ENCODE results near the gene C16orf46. TPM values are rescaled to one million over a fixed set of nuclear protein-coding genes. Genes with fewer than 3 reads are reported as not detected.

C16orf46 gene
- total and polyA plus RNA-seq, 4 donors = 0.08 to 1.4 (median 0.45) TPM

GRCh38 chr16:81071805-81072204 lies 5.2 kb downstream of the C16orf46 start:
- Histone ChIP-seq H3K9ac (ENCODE audit: low read depth in 1 of 2, low read length in 2 of 2) (no peak overlapping the region), H3K9me3 (ENCODE audit: control insufficient read depth in 4 of 4, low read length in 3 of 4) (no peaks in the 10 kb centered on the region), H3K4me3 (ENCODE audit: low read depth in 1 of 3, low read length in 3 of 3) (no peak overlapping the region), H3K4me1 (ENCODE audit: control insufficient read depth in 4 of 4, insufficient read depth in 4 of 4, low read length in 3 of 4) (peaks cover 0 to 3% (median 1%) of the 10 kb centered on the region in 4 donors), H3K27ac (ENCODE audit: low read depth in 1 of 2, low read length in 2 of 2) (no peak overlapping the region), H3K27me3 (ENCODE audit: control insufficient read depth in 4 of 4, insufficient read depth in 4 of 4, low read length in 3 of 4) (no peaks in the 10 kb centered on the region), H3K36me3 (ENCODE audit: control insufficient read depth in 4 of 4, insufficient read depth in 3 of 4, low read depth in 1 of 4, low read length in 3 of 4) (no peaks in the 10 kb centered on the region)
- no peak for DNase-seq (ENCODE audit: low spot score)
- WGBS = 90% methylated on average over 4 of the region's 4 CpGs
- TF ChIP-seq HNF4A (conservative IDR thresholded peaks at IDR 0.05) = no peak
- no peak for TF ChIP-seq NR2F2 (IDR thresholded peaks at IDR 0.05)
- no peak for TF ChIP-seq FOXA1 (IDR thresholded peaks at IDR 0.05)
- no peak for TF ChIP-seq MAX (IDR thresholded peaks at IDR 0.05)
- TF ChIP-seq RAD21 (IDR thresholded peaks at IDR 0.05) = no peak
- TF ChIP-seq EGR1 (IDR thresholded peaks at IDR 0.05; ENCODE audit: low read depth in 2 of 2) = no peak
- TF ChIP-seq ZBTB33 (IDR thresholded peaks at IDR 0.05) = no peak
- TF ChIP-seq ATF3 (IDR thresholded peaks at IDR 0.05) = no peak
- TF ChIP-seq RXRA (IDR thresholded peaks at IDR 0.05) = no peak
- no peak for TF ChIP-seq SP1 (IDR thresholded peaks at IDR 0.05)
- TF ChIP-seq JUND (IDR thresholded peaks at IDR 0.05) = no peak

- Histone ChIP-seq H3K9ac (ENCODE audit: low read depth in 1 of 2, low read length in 2 of 2) (no peak overlapping the region), H3K9me3 (ENCODE audit: control insufficient read depth in 4 of 4, low read length in 3 of 4) (no peaks in the 10 kb centered on the region), H3K27ac (ENCODE audit: low read depth in 1 of 2, low read length in 2 of 2) (no peak overlapping the region), H3K27me3 (ENCODE audit: control insufficient read depth in 4 of 4, insufficient read depth in 4 of 4, low read length in 3 of 4) (no peaks in the 10 kb centered on the region), H3K4me3 (ENCODE audit: low read depth in 1 of 3, low read length in 3 of 3) (no peak overlapping the region), H3K36me3 (ENCODE audit: control insufficient read depth in 4 of 4, insufficient read depth in 3 of 4, low read depth in 1 of 4, low read length in 3 of 4) (no peaks in the 10 kb centered on the region), H3K4me1 (ENCODE audit: control insufficient read depth in 4 of 4, insufficient read depth in 4 of 4, low read length in 3 of 4) (no peaks in the 10 kb centered on the region)
- TF ChIP-seq YY1 (IDR thresholded peaks at IDR 0.05) (no peak), RAD21 (IDR thresholded peaks at IDR 0.05) (no peak), MAX (IDR thresholded peaks at IDR 0.05) (no peak), TAF1 (conservative IDR thresholded peaks at IDR 0.05) (no peak), ATF3 (IDR thresholded peaks at IDR 0.05) (no peak), NR2F2 (IDR thresholded peaks at IDR 0.05) (no peak), HNF4A (conservative IDR thresholded peaks at IDR 0.05) (no peak), JUND (IDR thresholded peaks at IDR 0.05) (no peak), RXRA (IDR thresholded peaks at IDR 0.05) (no peak), GABPA (IDR thresholded peaks at IDR 0.05 in 1 of 2, conservative IDR thresholded peaks at IDR 0.05 in 1 of 2) (no peak), REST (IDR thresholded peaks at IDR 0.05) (no peak), FOXA2 (IDR thresholded peaks at IDR 0.05) (no peak), FOXA1 (IDR thresholded peaks at IDR 0.05) (no peak), EGR1 (IDR thresholded peaks at IDR 0.05; ENCODE audit: low read depth in 2 of 2) (no peak)
- no peak for DNase-seq (ENCODE audit: low spot score)
- WGBS = 80% methylated on average over 8 of the region's 8 CpGs
Measured at GRCh38 chr16:81070979-81071378, 6.1 kb downstream of the C16orf46 start.

All from liver (tissue), 9 donors.